SK-N-MC (cell line): ENCODE measurements around the gene YTHDF1.

Experiments used
- DNase-seq: peaks from one replicate; pipeline ENCODE4 v3.0.0-alpha.2; 2011; ENCODE audit warnings: low read depth, low spot score
- H3K27ac ChIP-seq: fragments of 200-600 bp; sonication (generic); 2 replicates; pipeline ENCODE4 v1.5.1; 2016; ENCODE audit warnings: mixed run types
- H3K36me3 ChIP-seq: fragments of 200-600 bp; sonication (generic); 2 replicates; pipeline ENCODE4 v1.6.1; 2017; ENCODE audit warnings: antibody characterized with exemption, low read length, mixed read lengths; ENCODE audit not compliant: insufficient read depth
- H3K4me3 ChIP-seq: fragments of 200-600 bp; sonication (generic); 2 replicates; pipeline ENCODE4 v1.5.1; 2016
- H3K9ac ChIP-seq: fragments of 200-600 bp; sonication (generic); 2 replicates; pipeline ENCODE4 v1.8.0; 2017; ENCODE audit warnings: mixed run types, mixed read lengths; ENCODE audit not compliant: insufficient read length
- H3K9me3 ChIP-seq: fragments of 200-600 bp; sonication (generic); 2 replicates; pipeline ENCODE4 v1.6.1; 2017; ENCODE audit warnings: low read depth, mild to moderate bottlenecking, antibody characterized with exemption, low read length, moderate library complexity, mixed read lengths
- EZH2 ChIP-seq: fragments of 200-600 bp; sonication (generic); IDR thresholded peaks from one replicate; pipeline ENCODE4 v1.6.1; 2017; ENCODE audit warnings: antibody characterized with exemption
- FOXP2 ChIP-seq: optimal IDR thresholded peaks from 2 replicates; pipeline ENCODE3; 2011; ENCODE audit warnings: mild to moderate bottlenecking, moderate library complexity; ENCODE audit not compliant: insufficient read depth; ENCODE audit errors: extremely low read length, control extremely low read depth
- POLR2AphosphoS5 ChIP-seq: IDR thresholded peaks from 2 replicates; pipeline ENCODE4 v1.6.1; 2012; ENCODE audit warnings: mild to moderate bottlenecking, low read depth, low read length, borderline replicate concordance

YTHDF1 gene

DNA sequence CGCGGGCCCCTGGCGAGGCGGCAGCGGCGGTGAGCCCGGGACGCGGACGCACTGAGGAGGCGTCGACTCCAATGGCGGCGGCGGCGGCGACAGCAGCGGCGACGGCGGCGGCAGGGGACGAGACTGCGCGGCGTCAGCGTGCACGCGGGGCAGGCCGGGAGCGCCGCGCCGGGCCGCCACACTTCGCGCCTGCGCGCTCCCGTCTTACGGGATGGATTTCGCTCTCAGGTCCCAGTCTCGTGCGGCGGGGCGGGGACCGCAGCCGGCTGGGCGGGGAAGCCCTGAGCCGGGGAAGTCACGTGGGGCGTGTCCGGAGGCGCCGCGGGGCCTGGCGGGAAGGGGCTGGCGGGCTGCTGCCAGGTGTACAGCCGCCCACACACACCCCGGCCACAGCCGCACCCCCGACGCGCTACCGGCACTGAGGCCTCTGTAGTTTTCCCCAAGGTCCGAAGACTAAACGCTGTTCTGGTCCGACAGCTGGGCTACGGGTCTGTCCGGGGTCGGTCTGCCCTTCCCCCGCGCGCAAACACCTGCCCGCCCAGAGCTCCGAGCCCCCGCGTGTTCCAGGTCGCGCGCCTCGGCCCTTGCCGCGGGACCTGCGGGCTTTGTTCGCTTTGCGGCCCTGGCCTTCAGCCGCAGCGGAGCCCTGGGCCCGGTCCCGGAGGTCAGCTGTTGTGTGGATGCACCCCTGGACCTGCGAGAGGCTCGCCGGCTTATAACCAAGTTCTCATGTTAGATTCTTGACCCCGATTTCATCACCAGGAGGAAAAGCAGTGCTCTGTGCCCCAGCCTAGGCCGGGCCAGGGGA is at the start of gene YTHDF1:
Gene YTHDF1 (minus strand): TSS at position 91 of the 808 bp plus-strand sequence. CDS start 239 bp downstream, outside the sequence.
- Histone ChIP-seq H3K27ac (0 out of 2 replicates have a peak within 1 kb of the TSS, but pooled peaks have one; percentile 57), H3K9me3 (no peaks in the 10 kb centered on the region), H3K36me3 (peaks cover 36% of the 10 kb centered on the region), H3K4me3 (peak within 1 kb of the TSS; percentile 96), H3K9ac (peak within 1 kb of the TSS; percentile 97)
- no peak for TF ChIP-seq EZH2
- TF ChIP-seq POLR2AphosphoS5, result peak; percentile 82
- peak; percentile 40 for DNase-seq

DNA sequence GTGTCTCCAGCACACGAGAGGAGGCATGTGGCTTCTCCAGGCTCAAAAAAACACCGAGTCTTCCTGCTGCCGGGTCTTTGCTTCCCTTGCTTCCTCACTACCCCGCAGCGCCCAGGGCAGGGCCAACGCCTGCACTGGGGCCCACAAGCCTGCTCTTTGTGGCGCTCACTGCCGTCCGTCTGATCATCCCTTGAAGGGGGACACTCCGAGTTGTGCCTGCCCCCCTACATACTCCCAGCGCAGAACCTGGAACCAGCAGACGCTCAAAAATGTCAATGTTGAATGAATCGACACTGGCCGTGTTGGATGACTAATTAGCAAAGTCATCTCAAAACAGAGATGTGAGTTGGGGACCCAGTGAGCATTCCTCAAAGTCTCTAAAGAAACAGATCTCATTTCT is 48.6 kb upstream of the YTHDF1 start:
- H3K4me3 ChIP-seq, result no peak overlapping the region

DNA sequence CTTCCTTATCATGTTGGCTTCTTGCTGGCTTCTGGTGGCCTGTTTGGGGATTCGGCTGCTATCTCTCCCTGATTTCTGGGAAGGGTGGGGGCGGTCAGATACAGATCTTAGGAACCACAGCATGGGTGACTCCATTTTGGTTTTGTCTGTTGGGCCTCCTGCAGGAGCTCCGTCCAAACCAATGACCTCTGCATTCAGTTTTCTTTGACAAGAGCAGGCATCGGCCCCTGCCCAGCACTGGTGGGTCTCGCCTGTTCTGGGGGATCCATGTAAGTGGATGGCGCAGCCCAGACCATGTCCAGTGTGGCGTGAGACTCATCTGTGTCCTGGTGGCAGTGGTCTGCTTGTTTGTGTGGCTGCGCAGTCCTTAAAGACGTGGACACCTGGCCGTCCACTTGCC is 48.1 kb upstream of the YTHDF1 start:
- DNase-seq, result no peak

More for the DNA sequence above, 48.6 kb upstream of the YTHDF1 start:
- H3K9ac ChIP-seq, result no peak overlapping the region
- H3K27ac ChIP-seq, result no peak overlapping the region
- no peaks in the 10 kb centered on the region for H3K9me3 ChIP-seq
- DNase-seq, result no peak
- TF ChIP-seq EZH2 (no peak), FOXP2 (no peak), POLR2AphosphoS5 (no peak)
- no peaks in the 10 kb centered on the region for H3K36me3 ChIP-seq

DNA sequence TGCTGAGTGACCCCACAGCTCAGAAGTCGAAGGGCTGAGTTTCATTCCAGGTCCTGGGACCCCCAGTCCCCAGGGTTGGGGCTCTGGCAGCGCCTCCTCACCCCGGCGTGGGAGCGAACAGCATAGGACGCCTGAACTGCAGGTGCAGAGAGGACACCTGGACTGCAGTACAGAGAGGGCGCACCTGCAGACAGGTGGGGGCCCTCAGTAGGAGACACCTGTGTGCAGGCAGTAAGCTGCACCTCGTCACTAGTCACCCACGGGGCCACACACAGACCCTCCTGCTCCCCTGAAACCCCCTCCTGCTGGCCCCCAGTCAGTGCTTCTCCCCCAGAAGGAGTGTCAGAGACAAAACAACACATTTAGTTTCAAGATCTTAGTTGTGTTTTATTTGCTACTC is 46.9 kb upstream of the YTHDF1 start:
- H3K27ac ChIP-seq, result no peak overlapping the region
- H3K4me3 ChIP-seq, result no peak overlapping the region
- no peak overlapping the region for H3K9ac ChIP-seq
- H3K9me3 ChIP-seq, result no peaks in the 10 kb centered on the region
- DNase-seq, result no peak
- TF ChIP-seq EZH2, result no peak
- no peak for TF ChIP-seq POLR2AphosphoS5
- no peak for TF ChIP-seq FOXP2
- no peaks in the 10 kb centered on the region for H3K36me3 ChIP-seq

More for the DNA sequence above, 48.1 kb upstream of the YTHDF1 start:
- Histone ChIP-seq H3K27ac (no peak overlapping the region), H3K9me3 (no peaks in the 10 kb centered on the region), H3K4me3 (no peak overlapping the region), H3K36me3 (no peaks in the 10 kb centered on the region), H3K9ac (no peak overlapping the region)
- TF ChIP-seq POLR2AphosphoS5 (no peak), EZH2 (no peak), FOXP2 (no peak)

DNA sequence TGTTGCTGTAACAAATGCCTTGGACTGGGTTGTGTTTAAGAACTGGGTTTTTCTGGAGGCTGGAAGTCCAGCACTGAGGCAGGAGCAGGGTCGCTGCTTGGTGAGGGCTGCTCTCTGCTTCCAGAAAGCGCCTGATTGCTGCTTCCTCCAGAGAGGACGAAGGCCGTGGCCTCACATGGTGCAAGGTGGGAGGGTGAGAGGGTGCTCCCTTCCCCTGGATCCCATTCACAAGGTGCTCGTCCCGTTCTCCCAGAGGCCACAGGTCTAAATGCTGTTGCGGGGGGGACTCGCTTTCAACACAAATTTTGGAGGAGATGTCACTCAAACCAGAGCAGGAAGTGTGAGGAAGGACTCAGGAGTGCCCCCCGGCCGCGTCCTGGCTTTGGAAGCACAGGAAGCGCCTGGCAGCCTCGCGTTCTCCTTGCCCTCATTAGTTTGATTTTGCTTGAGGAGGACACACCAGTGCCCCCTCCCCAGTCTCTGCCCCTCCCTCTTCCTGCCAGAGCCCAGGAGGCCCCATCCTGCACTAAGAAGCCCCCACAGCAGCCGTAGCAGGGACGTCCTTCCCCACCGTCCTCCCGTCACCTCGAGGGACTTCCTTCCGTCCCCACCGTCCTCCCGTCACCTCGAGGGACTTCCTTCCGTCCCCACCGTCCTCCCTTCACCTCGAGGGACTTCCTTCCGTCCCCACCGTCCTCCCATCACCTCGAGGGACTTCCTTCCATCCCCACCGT is 46.0 kb upstream of the YTHDF1 start:
- H3K9me3 ChIP-seq, result no peaks in the 10 kb centered on the region
- H3K4me3 ChIP-seq, result no peak overlapping the region
- H3K36me3 ChIP-seq, result no peaks in the 10 kb centered on the region
- DNase-seq, result no peak
- no peak for TF ChIP-seq FOXP2
- TF ChIP-seq EZH2, result no peak
- TF ChIP-seq POLR2AphosphoS5, result no peak
- no peak overlapping the region for H3K9ac ChIP-seq
- no peak overlapping the region for H3K27ac ChIP-seq

DNA sequence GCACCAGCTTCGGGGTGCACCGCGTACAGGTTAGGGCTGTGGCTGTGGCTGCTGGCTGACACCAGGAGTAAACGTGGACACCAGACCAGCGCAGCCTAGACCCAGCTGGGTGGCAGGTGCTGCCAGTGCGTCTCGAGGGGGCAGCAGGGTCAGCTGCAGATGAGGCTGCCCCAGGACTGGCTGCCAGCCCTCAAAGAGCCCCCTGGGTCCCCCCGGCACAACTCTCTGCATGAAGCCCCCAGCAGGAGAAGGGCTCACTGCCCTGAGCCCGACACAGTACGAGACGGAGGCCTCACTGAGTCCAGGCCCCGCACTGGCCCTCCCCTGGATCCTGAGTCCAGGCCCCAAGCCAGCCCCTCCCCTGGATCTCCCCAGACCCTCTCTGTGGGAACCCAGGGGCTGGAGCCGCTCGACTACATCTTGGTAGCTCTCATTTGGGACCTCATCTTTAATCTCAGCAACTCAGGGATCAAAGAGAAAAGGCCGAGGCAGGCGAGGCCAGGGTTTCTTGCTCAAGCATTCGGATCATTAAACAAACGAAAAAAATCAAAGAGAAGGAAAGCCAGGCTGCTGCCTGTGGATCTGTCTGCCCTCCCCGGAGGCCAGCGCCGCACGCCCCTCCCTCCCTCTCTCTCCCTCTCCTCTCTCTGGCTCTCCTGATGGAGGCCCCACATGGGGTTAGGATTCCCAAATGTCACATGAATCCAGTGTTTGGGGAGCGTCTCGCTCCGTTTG is 45.3 kb upstream of the YTHDF1 start:
- no peak for DNase-seq
- no peaks in the 10 kb centered on the region for H3K9me3 ChIP-seq
- H3K27ac ChIP-seq, result no peak overlapping the region
- no peaks in the 10 kb centered on the region for H3K36me3 ChIP-seq
- H3K4me3 ChIP-seq, result no peak overlapping the region
- TF ChIP-seq FOXP2, result no peak
- TF ChIP-seq EZH2, result no peak
- no peak for TF ChIP-seq POLR2AphosphoS5
- no peak overlapping the region for H3K9ac ChIP-seq

DNA sequence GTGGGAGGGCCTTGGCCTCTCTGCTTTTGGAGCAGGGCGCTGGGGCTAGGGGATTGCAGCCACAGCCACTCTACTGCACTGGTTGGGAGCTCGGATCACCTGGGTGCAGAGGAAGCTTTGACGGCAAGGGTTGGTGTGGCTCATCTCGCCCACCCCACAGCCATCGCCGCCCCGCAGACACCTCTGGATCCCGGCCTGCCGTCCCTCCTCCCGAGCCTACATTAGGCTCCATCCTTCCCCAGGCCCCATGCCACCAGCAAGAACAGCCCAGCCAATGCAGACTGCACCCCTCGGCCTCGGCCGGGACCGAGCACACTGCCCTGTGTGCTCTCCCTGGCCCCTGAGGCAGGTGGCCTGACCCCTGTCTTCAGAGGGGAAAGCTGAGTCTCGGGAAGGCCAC is 44.6 kb upstream of the YTHDF1 start:
- no peaks in the 10 kb centered on the region for H3K9me3 ChIP-seq
- H3K27ac ChIP-seq, result no peak overlapping the region
- no peak overlapping the region for H3K9ac ChIP-seq
- DNase-seq, result no peak
- no peak overlapping the region for H3K4me3 ChIP-seq
- TF ChIP-seq FOXP2, result no peak
- no peak for TF ChIP-seq EZH2
- TF ChIP-seq POLR2AphosphoS5, result no peak
- H3K36me3 ChIP-seq, result no peaks in the 10 kb centered on the region

DNA sequence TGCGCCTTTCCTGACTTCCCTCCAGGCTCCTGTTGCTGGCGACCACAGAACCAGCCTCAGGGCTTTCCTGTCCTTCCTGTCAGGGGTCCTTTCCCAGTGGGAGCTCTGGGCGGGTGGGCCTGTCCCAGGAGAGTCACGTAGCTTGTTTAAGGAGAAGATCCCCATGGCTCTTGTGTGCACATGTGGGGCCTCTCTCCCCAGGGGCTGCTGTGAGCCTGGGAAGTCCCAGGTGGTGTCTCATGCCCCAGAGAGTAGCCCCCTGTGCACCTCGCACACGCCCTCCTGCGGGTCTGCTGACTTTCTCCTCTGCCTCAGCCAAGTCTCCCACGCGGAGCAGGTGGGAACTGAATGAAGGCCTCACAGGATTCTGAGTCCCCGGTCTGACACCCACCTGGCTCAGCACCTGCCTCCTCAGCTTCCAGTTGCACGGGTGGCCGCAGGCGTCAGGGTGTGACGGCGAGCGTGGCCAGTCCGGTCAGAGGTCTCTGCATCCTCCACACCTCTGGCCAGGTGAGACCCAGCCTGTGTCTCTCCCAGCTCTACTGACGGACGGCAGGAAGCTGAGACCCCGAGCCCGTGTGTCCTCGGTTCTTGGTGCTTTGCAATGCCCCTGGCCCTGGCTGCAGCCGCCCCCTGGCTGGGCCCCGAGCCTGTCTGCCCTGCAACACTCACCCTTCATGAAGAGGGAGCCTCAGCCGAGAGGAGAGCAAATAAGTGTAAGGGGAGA is 44.0 kb upstream of the YTHDF1 start:
- Histone ChIP-seq H3K9me3 (no peaks in the 10 kb centered on the region), H3K36me3 (no peaks in the 10 kb centered on the region), H3K4me3 (no peak overlapping the region), H3K27ac (no peak overlapping the region), H3K9ac (no peak overlapping the region)
- peak; percentile 32 for DNase-seq
- TF ChIP-seq POLR2AphosphoS5 (no peak), EZH2 (no peak), FOXP2 (no peak)
